ENCODE measurements around the gene PRKCH.

The PRKCH gene

GRCh38 chr14:61470261-61470960 is 149.0 kb downstream of the PRKCH start:
- no peak for DNase-seq (ENCODE audit: low read depth in 1 of 2, low spot score in 1 of 2)

GRCh38 chr14:61470961-61471293 is 149.5 kb downstream of the PRKCH start:
- no peak for DNase-seq (ENCODE audit: low read depth in 1 of 2, low spot score in 1 of 2)

- DNase-seq (ENCODE audit: low read depth in 1 of 2, low spot score in 1 of 2), result no peak
These were observed 150.1 kb downstream of the PRKCH start for GRCh38 chr14:61471297-61472005.

GRCh38 chr14:61472011-61472672 is 150.8 kb downstream of the PRKCH start:
- peak in 1 of 2 donors; percentile 61 for DNase-seq (ENCODE audit: low read depth in 1 of 2, low spot score in 1 of 2)

- peak in 1 of 2 donors; percentile 57 for DNase-seq (ENCODE audit: low read depth in 1 of 2, low spot score in 1 of 2)
These were observed 151.5 kb downstream of the PRKCH start for GRCh38 chr14:61472801-61473376.

- DNase-seq (ENCODE audit: low read depth in 1 of 2, low spot score in 1 of 2), result no peak
These were observed 152.6 kb downstream of the PRKCH start for GRCh38 chr14:61474015-61474414.

GRCh38 chr14:61474701-61475100 is 153.3 kb downstream of the PRKCH start:
- DNase-seq (ENCODE audit: low read depth in 1 of 2, low spot score in 1 of 2), result no peak

GRCh38 chr14:61475316-61475715 is 153.9 kb downstream of the PRKCH start:
- DNase-seq (ENCODE audit: low read depth in 1 of 2, low spot score in 1 of 2), result no peak

- no peak for DNase-seq (ENCODE audit: low read depth in 1 of 2, low spot score in 1 of 2)
These were observed 154.8 kb downstream of the PRKCH start for GRCh38 chr14:61476105-61476753.

- peak in 1 of 2 donors; percentile 56 for DNase-seq (ENCODE audit: low read depth in 1 of 2, low spot score in 1 of 2)
These were observed 155.5 kb downstream of the PRKCH start for GRCh38 chr14:61476754-61477410.

GRCh38 chr14:61477712-61478462 is 156.5 kb downstream of the PRKCH start:
- DNase-seq (ENCODE audit: low read depth in 1 of 2, low spot score in 1 of 2), result no peak

GRCh38 chr14:61478971-61479473 is 157.6 kb downstream of the PRKCH start:
- no peak for DNase-seq (ENCODE audit: low read depth in 1 of 2, low spot score in 1 of 2)

- no peak for DNase-seq (ENCODE audit: low read depth in 1 of 2, low spot score in 1 of 2)
These were observed 158.5 kb downstream of the PRKCH start for GRCh38 chr14:61479746-61480502.

- DNase-seq (ENCODE audit: low read depth in 1 of 2, low spot score in 1 of 2), result no peak
These were observed 159.4 kb downstream of the PRKCH start for GRCh38 chr14:61480704-61481285.

GRCh38 chr14:61481701-61482100 is 160.3 kb downstream of the PRKCH start:
- no peak for DNase-seq (ENCODE audit: low read depth in 1 of 2, low spot score in 1 of 2)

GRCh38 chr14:61482348-61483206 is 161.2 kb downstream of the PRKCH start:
- DNase-seq (ENCODE audit: low read depth in 1 of 2, low spot score in 1 of 2), result no peak

- DNase-seq (ENCODE audit: low read depth in 1 of 2, low spot score in 1 of 2), result no peak
These were observed 162.1 kb downstream of the PRKCH start for GRCh38 chr14:61483476-61483875.

- no peak for DNase-seq (ENCODE audit: low read depth in 1 of 2, low spot score in 1 of 2)
These were observed 162.7 kb downstream of the PRKCH start for GRCh38 chr14:61484031-61484430.
